GM19463 (cell line): ENCODE measurements around the gene PLOD3.
A peak's percentile ranks its signal among the peaks of the same experiment; 100 is the strongest.

ENCODE experiments used
- ATAC-seq: cut with Tn5 transposase; IDR thresholded peaks from one replicate; pipeline ENCODE4 v1.9.1; 2021; ENCODE audit warnings: mild to moderate bottlenecking, moderate library complexity; ENCODE audit not compliant: unreplicated experiment

The PLOD3 gene

DNA sequence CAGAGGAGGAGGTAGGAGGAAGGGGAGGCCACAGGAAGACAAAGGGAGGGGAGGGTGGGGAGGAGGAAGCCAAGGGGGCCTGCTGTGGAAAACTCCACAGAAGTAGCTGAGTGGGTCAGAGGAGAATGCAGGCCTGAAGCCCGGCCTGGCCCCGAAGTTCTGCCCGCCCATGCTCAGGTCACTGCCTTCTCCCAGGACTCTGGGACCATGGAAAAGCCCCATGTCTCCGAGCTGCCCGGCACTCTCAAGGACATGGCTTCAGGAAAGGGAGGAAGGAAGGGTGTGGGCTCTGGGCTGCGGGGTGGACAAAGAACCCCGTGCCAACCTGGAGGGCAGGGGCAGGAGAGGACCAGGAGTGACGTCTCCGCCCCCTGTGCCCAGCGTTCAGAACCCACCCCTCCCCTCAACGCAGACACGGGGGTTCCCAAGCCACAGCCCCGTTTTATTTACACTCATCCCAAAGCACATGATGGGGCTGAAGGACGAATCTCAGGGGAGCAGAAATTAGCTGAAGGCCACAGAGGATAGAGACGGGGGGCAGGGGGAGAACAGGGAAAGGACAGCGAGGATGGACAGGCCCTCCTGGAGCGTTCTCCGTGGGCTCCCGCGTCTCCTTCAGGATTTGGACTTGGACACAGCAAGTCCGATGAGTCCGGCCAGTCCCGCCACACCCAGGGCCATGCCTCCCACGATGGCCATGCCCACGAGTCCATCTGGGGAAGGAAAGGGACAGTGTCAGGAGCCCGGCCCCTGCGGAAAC is 22.0 kb upstream of the PLOD3 start:
- ATAC-seq = no peak

DNA sequence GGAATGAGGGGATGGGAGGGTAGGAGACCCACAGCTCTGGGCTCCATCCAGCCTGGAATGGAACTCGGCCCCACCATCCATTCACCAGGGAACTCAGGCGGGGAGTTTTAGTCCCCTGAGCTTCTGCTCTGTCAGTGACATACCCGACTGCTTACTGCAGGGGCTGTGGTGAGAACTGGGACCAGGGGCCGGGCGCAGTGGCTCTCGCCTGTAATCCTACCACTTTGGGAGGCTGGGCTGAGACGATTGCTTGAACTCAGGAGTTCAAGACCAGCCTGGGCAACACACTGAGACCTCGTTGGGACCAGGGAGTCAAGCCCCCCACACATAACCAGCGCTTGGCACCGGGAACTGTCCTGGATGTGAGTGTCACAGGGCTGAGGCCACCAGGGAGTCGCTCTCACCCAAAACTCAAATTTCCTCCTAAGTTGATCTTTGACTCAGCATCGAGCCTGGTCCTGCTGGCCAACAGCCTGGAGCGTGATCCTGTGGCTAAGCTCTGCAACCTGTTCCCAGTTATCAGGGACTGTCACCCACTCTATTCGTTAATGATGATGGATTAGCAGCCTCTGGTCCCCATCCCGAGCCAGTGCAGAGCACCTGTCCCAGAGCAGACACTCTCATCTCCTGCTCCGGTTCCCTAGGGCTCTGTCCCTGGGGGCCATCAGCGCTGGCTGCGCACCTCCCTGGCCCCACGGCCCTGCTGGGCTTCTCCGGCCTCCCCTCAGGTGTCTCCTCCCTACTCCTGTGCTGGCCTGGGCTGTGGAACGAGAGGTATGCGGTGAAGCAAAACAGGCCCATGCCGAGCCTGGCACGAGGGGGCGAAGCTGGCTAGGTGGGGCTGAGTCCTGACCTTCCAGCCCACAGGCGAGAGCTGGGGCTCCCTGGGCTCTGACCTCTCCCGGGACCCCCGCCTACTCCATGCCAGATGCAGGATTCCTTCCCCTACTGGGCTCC is 21.1 kb upstream of the PLOD3 start:
- ATAC-seq = no peak

DNA sequence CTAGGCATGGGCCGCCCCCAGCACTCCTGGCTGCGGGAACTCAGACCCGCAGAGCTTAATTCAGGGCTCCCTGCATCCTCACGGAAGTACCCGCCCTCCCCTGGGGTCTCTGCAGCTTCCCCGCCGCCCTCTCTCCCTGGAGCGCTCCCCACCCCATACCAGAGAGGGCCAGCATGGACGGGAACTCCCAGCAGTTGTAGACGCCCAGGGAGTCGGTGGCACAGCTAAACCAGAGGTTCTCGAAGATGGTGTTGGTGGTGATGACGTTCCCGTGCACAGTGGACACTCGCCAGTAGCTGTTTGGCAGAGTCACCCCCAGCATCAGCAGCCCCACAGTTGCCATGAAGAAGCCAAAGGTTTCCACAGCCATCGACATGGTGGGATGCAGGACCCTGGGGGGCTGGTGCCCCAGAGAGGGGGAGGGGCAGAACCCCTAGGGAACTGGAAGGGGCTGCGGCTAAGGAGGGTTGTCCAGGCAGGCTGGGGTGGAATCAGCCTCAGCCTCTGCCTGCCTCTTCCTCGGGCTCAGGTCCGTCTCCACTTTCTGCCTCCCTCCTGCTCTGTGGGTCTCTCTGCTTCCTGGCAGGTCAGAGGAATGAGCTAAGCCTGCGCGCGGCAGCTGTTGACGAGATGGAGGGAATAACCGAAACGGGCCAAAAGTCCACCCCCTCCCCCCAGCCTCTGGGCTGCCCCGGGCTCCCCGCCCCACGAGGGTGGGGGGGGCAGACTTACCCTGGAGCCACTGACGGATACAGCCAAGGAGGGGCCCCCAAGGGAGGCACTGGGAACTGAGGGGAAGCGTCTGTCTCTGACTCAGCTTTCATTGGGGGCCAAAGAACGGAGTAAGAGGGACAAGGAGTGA is 20.1 kb upstream of the PLOD3 start, which contains the start of gene CLDN15:
Gene CLDN15 (minus strand): TSS at position 597 of the 862 bp plus-strand sequence. CDS start 221 bp downstream, at position 376.
- no peak for ATAC-seq

DNA sequence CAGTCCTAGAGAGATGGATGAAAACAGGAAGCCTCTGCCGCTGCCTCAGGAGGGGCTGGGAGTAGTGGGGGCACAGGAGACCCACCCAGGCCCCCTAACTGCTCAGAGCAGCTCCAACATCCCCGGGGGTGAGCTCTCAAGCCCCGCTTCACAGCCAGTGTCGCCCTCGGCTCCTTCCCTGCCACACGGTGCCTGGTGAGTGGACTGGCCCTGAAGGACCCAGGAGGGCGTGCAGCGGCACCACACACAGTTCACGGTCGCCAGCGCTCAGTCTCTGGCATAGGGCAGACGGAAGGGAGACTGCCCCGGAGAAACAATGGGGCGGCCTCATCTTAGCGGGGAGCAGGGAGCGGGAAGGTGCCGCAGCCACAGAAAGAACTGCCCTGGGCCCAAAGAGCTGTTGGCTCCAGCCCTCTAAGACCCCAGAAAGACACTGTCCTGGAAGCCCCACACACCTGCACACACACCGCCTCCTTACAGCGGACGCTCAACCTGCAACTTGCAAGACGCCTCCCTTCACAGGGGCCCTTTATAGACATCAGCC is 19.0 kb upstream of the PLOD3 start:
- ATAC-seq = no peak

DNA sequence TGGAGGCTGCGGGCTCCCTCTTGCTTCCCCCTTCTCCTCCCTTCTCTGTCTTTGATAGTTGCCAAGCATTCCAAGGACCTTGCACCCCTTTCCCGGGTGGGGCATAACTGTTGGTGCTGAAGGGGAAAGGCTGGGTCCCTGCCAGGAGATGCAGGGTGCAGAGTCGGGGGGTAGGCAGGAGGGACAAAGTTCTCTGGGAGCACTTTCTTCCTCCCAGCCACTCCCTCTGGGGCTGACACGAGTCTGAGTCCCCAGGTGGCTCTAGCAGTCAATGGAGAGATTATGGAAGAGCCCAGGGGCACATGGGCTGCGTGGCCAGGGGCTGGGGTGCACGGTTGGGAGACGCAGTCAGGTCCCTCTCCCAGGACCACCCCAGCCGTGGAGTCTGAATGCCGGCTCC is 18.1 kb upstream of the PLOD3 start:
- no peak for ATAC-seq

DNA sequence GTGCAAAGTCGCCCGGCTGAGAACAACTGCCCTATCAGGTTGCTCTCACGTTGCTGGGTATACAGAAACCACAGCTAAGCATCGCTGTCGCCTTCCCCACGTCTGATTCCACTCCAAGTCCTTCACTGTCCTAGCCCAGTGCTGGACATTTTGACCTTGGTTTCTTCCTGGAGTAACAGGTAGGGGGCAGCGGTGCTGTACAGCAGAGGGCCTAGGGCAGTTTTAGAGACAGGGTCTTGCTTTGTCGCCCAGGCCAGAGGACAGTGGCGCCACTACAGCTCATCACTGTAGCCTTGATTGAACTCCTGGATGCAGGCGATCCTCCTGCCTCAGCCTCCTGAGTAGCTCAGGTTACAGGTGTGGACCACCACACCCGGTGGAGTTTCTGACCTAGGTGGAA is 17.7 kb upstream of the PLOD3 start:
- ATAC-seq = no peak

DNA sequence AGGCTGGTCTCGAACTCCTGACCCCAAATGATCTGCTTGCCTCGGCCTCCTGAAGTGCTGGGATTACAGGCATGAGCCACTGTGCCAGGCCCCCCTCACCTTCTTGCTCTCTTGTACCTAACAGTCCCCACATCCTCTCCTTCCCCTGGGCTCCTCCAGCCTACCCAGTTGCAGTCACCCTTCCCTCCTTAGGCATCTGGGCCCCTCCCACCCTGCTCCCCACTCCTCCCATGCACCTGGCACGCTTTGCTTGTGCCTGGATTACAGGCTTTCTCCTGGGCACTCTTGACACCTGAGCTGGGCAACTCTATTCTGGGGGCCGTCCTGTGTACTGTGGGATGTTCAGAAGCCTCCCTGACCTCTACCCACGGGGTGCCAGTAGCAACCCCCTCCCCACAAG is 17.3 kb upstream of the PLOD3 start:
- no peak for ATAC-seq

DNA sequence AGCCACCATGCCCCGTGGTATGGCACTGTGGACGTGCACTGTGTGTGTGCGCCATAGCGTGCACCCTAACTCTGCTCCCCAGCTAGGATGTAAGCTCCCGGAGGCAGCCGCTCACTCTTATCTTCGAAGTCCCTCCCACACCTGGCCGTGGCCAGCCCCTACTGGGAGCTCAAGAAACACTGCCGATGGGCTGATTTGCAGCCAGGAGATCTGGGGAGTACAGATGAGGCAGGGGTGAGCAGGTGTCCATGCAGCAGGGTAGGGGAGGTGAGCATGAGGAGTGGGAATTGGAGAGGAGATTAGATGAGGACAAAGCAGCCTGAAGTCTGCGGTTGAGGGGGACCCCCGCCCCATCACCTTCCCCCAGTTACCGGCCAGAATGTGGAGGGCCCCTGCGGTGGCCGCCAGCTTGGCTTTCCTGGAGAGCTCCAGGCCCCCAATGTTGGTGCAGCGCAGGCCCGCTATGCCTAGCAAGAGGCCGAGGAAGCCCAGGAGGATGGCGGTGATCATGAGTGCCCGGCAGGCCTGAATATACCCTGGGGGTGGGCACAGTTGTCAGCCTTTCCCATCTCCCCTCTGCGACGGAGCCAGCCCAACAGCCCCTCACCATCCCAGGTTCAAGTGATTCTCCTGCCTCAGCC is 16.6 kb upstream of the PLOD3 start:
- no peak for ATAC-seq

DNA sequence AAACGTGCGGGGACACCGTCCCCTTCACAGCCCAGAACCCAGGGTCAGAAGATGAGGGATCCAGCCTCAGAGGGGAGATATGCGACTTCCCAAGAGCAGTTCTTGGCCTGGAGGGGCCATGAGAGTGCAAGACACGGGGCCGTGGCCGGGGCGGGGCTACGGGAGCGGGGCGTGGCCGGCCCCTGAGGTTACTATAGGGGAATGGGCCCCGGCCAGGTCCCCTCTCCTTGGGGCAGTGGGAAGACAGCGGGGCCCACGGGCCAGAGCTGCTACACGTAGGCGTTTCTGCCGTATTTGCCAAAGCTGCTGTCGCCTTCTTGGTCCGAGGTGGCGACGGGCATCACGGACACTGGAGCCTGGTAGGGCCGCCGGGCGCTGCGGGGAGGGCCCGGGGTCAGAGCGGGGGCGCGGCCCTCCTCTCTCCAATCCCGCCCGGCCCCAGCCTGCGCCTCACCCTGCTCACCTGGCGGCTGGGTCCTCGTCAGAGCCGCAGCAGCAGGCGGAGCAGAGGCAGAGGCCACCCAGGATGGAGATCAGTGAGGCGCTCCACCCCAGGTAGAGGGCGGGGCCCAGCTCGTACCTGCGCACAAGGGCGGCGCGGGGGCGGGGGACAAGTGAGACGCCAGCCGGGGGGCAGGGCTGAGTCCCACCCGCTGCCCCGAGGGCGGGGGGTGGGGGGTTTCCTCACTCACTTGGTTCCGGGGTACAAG is 14.9 kb upstream of the PLOD3 start:
- no peak for ATAC-seq

DNA sequence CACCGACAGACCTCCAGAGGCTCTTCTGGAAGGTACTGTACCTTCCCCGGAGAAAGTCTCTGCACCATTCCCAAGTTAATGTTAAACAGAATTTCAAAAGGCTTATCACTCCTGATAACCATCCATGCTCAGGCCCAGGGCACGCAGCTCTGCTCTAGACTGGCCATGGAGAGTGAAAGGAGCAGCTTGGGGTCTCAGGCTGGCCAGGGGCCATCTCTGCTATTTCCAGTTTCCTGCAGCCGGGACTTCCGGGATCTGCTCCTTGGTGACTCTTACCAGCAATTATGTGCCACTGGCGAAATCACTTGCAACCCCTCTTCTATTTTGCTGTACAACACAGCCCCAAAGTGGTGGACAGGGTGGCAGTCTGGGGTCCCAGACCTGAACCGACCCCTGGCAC is 14.3 kb upstream of the PLOD3 start:
- ATAC-seq = no peak

DNA sequence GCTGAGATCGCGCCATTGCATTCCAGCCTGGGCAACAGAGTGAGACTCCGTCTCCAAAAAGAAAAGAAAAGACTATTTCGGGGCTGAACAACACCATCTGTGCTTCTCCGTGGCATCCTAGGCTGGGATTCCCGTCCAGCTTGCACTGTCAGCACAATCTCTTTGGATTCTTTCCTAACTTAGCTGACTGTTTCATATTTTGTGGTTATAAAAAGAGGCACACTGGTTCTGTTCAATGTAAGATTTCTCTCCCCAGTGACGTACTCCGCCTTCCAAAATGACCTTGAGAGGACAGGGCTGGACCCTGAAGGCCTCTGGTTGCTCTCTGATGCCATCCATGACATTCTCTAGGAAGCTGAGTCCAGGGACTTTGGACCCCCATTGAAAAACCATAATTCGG is 9.3 kb upstream of the PLOD3 start:
- no peak for ATAC-seq

DNA sequence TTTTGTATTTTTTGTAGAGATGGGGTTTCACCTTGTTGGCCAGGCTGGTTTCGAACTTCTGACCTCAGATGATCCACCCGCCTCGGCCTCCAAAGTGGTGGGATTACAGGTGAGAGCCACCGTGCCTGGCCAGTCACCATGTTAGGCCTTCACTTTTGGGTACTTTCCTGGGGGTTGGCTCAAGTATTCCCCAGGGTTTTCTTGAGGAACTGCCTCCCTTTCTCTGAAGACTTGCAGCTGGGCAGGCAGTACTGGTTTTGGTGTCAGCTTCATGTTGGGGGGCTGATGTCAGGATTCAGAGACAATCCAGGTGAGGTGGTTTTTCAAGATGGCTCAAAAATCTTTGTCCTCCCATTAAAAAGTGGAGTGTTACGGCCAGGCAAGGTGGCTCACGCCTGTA is 8.3 kb upstream of the PLOD3 start:
- no peak for ATAC-seq

DNA sequence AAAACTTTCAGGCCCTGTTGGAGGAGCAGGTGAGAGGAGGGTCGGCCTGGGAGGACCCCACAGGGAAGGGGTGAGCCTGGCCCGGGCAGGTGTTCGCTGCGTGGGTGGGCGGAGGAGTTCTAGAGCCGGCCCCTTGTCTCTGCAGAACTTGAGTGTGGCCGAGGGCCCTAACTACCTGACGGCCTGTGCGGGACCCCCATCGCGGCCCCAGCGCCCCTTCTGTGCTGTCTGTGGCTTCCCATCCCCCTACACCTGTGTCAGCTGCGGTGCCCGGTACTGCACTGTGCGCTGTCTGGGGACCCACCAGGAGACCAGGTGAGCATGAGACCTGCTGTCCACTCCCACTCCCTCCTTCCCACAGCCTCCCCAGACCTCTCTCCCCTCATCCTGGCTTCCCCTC is 6.1 kb upstream of the PLOD3 start:
- ATAC-seq = no peak

DNA sequence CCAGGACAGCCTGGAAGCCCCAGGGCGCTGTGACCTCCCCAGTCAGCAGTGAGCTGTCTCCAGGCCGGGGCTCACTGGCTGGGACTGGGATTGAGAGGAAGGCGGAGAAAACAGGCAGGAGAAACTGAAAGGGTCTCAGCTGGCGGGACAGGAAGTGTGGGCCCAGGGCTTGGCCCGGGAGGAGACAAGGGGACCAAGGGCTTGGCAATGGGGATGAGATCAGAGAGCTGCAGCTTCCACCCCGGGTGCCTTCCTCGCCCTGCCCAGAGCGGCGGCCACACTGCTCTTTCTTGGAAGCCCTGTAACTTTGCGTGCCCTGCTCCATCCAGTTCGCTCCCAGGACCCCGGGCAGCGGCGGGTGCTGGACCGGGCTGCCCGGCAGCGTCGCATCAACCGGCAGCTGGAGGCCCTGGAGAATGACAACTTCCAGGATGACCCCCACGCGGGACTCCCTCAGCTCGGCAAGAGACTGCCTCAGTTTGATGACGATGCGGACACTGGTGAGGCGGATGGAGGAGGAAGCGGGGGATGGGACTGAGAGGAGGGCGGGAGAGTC is 5.0 kb upstream of the PLOD3 start:
- ATAC-seq = no peak

DNA sequence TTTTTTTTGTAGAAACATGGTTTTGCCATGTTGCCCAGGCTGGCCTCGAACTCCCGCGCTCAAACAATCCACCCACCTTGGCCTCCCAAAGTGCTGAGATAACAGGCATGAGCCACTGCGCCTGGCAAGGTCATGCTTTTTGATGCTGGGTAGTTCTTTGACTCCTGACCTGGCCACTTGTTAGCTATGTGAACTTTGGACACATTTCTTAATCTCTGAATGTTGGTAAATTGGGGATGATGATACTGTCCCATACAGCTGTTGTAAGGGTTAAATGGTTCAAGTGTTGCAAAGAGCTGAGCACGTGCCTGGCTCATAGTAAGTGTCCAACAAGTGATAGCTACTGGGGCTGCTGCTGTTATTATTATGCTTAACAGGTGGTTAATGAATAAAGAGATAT is 2.9 kb upstream of the PLOD3 start:
- no peak for ATAC-seq

DNA sequence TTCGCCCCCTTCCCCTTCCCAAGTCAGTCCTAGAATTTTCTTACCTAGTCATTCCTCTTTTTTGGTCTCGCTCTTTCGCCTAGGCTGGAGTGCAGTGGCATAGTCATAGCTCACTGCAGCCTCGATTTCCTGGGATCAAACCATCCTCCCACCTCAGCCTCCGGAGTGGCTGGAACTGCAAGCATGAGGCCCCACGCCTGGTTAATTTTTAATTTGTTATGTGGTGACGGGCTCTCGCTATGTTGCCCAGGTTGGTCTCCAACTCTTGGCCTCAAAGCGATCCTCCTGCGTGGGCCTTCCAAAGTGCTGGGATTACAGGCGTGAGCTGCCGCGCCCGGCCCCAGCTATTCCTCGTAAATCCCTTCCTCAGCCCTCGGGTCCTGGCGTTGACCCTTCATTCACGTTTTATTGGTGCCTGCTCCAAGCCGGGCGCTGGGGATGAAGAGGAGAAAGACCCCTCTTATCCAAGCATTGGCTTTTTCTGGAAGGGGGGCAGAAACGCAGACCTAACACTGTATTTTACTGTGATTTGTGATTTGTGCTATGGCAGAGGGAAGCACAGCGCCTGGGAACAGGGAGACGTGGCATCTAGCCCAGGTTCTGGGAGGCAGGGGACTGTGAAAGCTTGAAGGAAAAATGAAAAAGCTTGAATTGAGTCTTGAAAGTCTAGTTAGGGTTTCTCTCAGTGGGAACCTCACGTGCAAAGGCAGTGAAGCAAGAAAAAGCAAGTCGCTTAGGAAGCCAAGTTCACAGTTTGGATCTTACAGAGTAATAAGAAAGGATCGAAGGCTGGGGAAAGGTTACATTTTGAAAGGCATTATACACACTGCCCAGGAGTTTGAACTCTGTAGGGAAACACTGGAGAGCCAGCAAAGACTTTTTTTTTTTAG is 1.1 kb upstream of the PLOD3 start:
- peak; percentile 13 for ATAC-seq

DNA sequence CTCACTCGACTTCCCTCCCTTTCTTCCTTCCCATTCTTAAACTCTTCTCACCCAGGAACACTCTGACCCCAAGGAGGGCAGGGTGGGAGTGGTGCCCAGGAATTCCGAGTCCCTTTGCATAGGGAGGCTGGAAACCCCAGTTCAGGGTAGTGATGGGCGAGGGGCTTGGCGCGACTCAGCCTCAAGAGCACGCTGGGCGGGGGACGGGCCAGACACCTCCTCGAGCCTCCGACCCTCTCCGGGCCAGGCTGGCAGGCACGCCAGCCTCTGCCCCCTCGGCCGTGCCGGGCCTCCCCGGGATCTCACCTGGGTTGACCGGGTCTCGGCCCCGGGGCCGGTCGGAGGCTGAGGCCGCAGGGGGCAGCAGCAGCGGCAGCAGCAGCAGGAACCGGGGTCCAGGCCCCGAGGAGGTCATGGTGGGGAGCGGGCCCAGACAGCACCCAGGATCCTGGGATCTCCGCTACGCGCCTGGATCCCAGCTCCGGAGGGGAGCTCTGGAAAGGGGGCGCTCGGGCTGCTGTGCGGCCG is 457 bp downstream of the PLOD3 start:
- peak; percentile 23 for ATAC-seq
